ENCODE results near the gene AAMDC.
"Not testable (repeated sequence)": the region's sequence is repeated elsewhere in the genome, so short reads cannot be mapped to it uniquely, and the experiment has no call there.

The AAMDC gene

GRCh38 chr11:77886401-77886800 is 65.5 kb downstream of the AAMDC start:
- no peak for DNase-seq (ENCODE audit: low spot score)

GRCh38 chr11:77889045-77889444 is 68.1 kb downstream of the AAMDC start:
- not testable (repeated sequence) for DNase-seq (ENCODE audit: low spot score)

- DNase-seq (ENCODE audit: low spot score) = not testable (repeated sequence)
These were observed 69.2 kb downstream of the AAMDC start for GRCh38 chr11:77890100-77890614.

- not testable (repeated sequence) for DNase-seq (ENCODE audit: low spot score)
These were observed 69.7 kb downstream of the AAMDC start for GRCh38 chr11:77890619-77891056.

- DNase-seq (ENCODE audit: low spot score) = not testable (repeated sequence)
These were observed 70.3 kb downstream of the AAMDC start for GRCh38 chr11:77891256-77891655.

GRCh38 chr11:77891703-77892102 is 70.8 kb downstream of the AAMDC start:
- not testable (repeated sequence) for DNase-seq (ENCODE audit: low spot score)

- DNase-seq (ENCODE audit: low spot score) = not testable (repeated sequence)
These were observed 74.0 kb downstream of the AAMDC start for GRCh38 chr11:77894949-77895348.

- DNase-seq (ENCODE audit: low spot score) = no peak
These were observed 87.9 kb downstream of the AAMDC start for GRCh38 chr11:77908835-77909234.

GRCh38 chr11:77909277-77909676 is 88.3 kb downstream of the AAMDC start:
- DNase-seq (ENCODE audit: low spot score) = no peak

- not testable (repeated sequence) for DNase-seq (ENCODE audit: low spot score)
These were observed 89.9 kb downstream of the AAMDC start for GRCh38 chr11:77910828-77911227.

GRCh38 chr11:77913608-77914306 is 92.8 kb downstream of the AAMDC start:
- not testable (repeated sequence) for DNase-seq (ENCODE audit: low spot score)

- not testable (repeated sequence) for DNase-seq (ENCODE audit: low spot score)
These were observed 93.4 kb downstream of the AAMDC start for GRCh38 chr11:77914307-77914791.

GRCh38 chr11:77917713-77918112 is 96.8 kb downstream of the AAMDC start:
- DNase-seq (ENCODE audit: low spot score) = not testable (repeated sequence)

Measured in cerebellar cortex (tissue), 1 donor.